KMS-11 (cell line): ENCODE data around the gene TTC28.

ENCODE experiments used
- H2AFZ ChIP-seq: fragments of 200-600 bp; sonication (generic); 2 replicates; pipeline ENCODE4 v1.6.1; 2016; ENCODE audit warnings: antibody characterized with exemption, mixed run types, low read depth
- H3K27ac ChIP-seq: fragments of 200-600 bp; sonication (generic); 2 replicates; pipeline ENCODE4 v1.6.1; 2016; ENCODE audit warnings: mild to moderate bottlenecking, mixed run types
- H3K27me3 ChIP-seq: fragments of 200-600 bp; sonication (generic); 2 replicates; pipeline ENCODE4 v1.6.1; 2017; ENCODE audit warnings: mild to moderate bottlenecking, low read depth, mixed run types, moderate library complexity; ENCODE audit not compliant: insufficient read depth
- H3K36me3 ChIP-seq: fragments of 200-600 bp; sonication (generic); 2 replicates; pipeline ENCODE4 v1.6.1; 2017; ENCODE audit warnings: mild to moderate bottlenecking, mixed run types; ENCODE audit not compliant: insufficient read depth
- H3K4me1 ChIP-seq: fragments of 200-600 bp; sonication (generic); 2 replicates; pipeline ENCODE4 v1.6.1; 2016; ENCODE audit warnings: mild to moderate bottlenecking, low read depth, mixed run types; ENCODE audit not compliant: poor library complexity, severe bottlenecking
- H3K4me2 ChIP-seq: fragments of 200-600 bp; sonication (generic); 2 replicates; pipeline ENCODE4 v1.7.0; 2016; ENCODE audit warnings: mild to moderate bottlenecking, mixed run types
- H3K4me3 ChIP-seq: fragments of 200-600 bp; sonication (generic); IDR thresholded peaks from 2 replicates; pipeline ENCODE4 v1.6.1; 2017; ENCODE audit warnings: low read depth, low read length, mixed read lengths; ENCODE audit not compliant: insufficient read depth
- H3K79me2 ChIP-seq: fragments of 200-600 bp; sonication (generic); 2 replicates; pipeline ENCODE4 v1.6.1; 2016; ENCODE audit warnings: low read depth, mixed run types; ENCODE audit not compliant: insufficient read depth
- H3K9ac ChIP-seq: fragments of 200-600 bp; sonication (generic); 2 replicates; pipeline ENCODE4 v1.6.1; 2016; ENCODE audit warnings: mild to moderate bottlenecking, mixed run types
- H4K20me1 ChIP-seq: fragments of 200-600 bp; sonication (generic); 2 replicates; pipeline ENCODE4 v1.6.1; 2016; ENCODE audit warnings: mild to moderate bottlenecking, mixed run types; ENCODE audit not compliant: insufficient read depth
- CTCF ChIP-seq: fragments of 200-600 bp; sonication (generic); conservative IDR thresholded peaks from 2 replicates; pipeline ENCODE4 v1.6.1; 2017; ENCODE audit warnings: low read depth, mild to moderate bottlenecking, antibody characterized with exemption, low read length, moderate library complexity, mixed read lengths

The TTC28 gene

GRCh38 chr22:28019881-28020861, 659.5 kb downstream of the TTC28 start:
- H2AFZ ChIP-seq = no peak overlapping the region; the same call in 1 of the 2 replicates
- peaks cover 22% of the 10 kb centered on the region for H3K4me1 ChIP-seq
- no peaks in the 10 kb centered on the region for H3K27me3 ChIP-seq
- no peak overlapping the region for H3K27ac ChIP-seq
- no peaks in the 10 kb centered on the region for H4K20me1 ChIP-seq
- H3K36me3 ChIP-seq = no peaks in the 10 kb centered on the region
- H3K4me2 ChIP-seq = peak overlapping the region; percentile 29; the same call in 1 of the 2 replicates
- H3K4me3 ChIP-seq = no peak overlapping the region
- H3K79me2 ChIP-seq = no peaks in the 10 kb centered on the region
- TF ChIP-seq CTCF = peak; percentile 92
- no peak overlapping the region for H3K9ac ChIP-seq

GRCh38 chr22:28019360-28019759, 660.3 kb downstream of the TTC28 start:
- Histone ChIP-seq H3K4me1 (peaks cover 22% of the 10 kb centered on the region), H3K4me2 (peak overlapping the region; percentile 29; the same call in 1 of the 2 replicates), H3K27ac (no peak overlapping the region; the same call in 1 of the 2 replicates), H2AFZ (no peak overlapping the region), H3K27me3 (no peaks in the 10 kb centered on the region), H3K9ac (no peak overlapping the region), H3K4me3 (no peak overlapping the region), H3K36me3 (no peaks in the 10 kb centered on the region), H3K79me2 (no peaks in the 10 kb centered on the region), H4K20me1 (no peaks in the 10 kb centered on the region)
- no peak for TF ChIP-seq CTCF

- Histone ChIP-seq H3K36me3 (no peaks in the 10 kb centered on the region), H3K27ac (no peak overlapping the region), H3K4me3 (no peak overlapping the region), H3K27me3 (no peaks in the 10 kb centered on the region), H3K9ac (no peak overlapping the region), H3K4me2 (peak overlapping the region; percentile 29; the same call in 1 of the 2 replicates), H3K79me2 (no peaks in the 10 kb centered on the region), H4K20me1 (no peaks in the 10 kb centered on the region), H2AFZ (no peak overlapping the region), H3K4me1 (peaks cover 22% of the 10 kb centered on the region)
- TF ChIP-seq CTCF = no peak
These were observed 661.1 kb downstream of the TTC28 start for GRCh38 chr22:28018461-28018927.

- Histone ChIP-seq H3K27me3 (no peaks in the 10 kb centered on the region), H2AFZ (no peak overlapping the region), H3K9ac (no peak overlapping the region), H3K4me3 (no peak overlapping the region), H3K36me3 (no peaks in the 10 kb centered on the region), H3K4me1 (peaks cover 22% of the 10 kb centered on the region), H3K27ac (no peak overlapping the region), H3K79me2 (no peaks in the 10 kb centered on the region), H4K20me1 (no peaks in the 10 kb centered on the region), H3K4me2 (no peak overlapping the region)
- no peak for TF ChIP-seq CTCF
These were observed 661.8 kb downstream of the TTC28 start for GRCh38 chr22:28017859-28018258.
